GM12874 (cell line): Measurements from ENCODE around the gene FOCAD.
A peak's percentile ranks its signal among the peaks of the same experiment; 100 is the strongest.

Experiments used
- TF ChIP-seq, protein P1 (sequence below): IDR thresholded peaks from 2 replicates; pipeline ENCODE4 v1.5.1; 2011; ENCODE audit warnings: low read depth, mild to moderate bottlenecking, control low read depth, low read length, moderate library complexity; ENCODE audit not compliant: insufficient read depth

FOCAD gene

DNA sequence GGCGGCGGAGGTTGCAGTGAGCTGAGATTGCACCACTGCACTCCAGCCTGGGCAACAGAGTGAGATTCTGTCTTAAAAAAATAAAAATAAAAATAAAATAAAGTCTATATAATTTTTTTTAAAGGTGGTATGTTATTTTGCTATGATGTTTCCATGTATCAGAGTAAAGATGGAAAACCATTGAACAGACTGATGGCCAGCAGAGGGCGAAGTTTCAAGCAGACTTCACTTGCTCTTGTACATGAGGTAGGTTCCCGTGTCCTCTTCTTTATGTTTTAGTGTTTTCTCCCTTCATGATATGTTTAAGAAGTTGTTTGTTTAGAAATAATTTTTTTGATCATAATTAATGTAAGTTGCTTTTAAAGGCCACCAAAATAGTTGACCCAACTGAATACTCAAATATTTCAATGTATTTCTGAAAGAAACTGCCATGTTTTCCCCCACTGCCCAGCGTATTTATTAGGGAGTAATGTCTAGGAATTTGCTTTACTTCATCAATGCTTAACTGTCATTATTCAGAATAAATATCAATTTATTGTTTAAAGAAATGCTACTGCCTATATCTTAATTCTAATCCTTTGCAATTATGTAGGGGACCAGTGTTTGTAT is 201.0 kb downstream of the FOCAD start:
- TF ChIP-seq, protein P1, sequence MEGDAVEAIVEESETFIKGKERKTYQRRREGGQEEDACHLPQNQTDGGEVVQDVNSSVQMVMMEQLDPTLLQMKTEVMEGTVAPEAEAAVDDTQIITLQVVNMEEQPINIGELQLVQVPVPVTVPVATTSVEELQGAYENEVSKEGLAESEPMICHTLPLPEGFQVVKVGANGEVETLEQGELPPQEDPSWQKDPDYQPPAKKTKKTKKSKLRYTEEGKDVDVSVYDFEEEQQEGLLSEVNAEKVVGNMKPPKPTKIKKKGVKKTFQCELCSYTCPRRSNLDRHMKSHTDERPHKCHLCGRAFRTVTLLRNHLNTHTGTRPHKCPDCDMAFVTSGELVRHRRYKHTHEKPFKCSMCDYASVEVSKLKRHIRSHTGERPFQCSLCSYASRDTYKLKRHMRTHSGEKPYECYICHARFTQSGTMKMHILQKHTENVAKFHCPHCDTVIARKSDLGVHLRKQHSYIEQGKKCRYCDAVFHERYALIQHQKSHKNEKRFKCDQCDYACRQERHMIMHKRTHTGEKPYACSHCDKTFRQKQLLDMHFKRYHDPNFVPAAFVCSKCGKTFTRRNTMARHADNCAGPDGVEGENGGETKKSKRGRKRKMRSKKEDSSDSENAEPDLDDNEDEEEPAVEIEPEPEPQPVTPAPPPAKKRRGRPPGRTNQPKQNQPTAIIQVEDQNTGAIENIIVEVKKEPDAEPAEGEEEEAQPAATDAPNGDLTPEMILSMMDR, result peak; percentile 66

DNA sequence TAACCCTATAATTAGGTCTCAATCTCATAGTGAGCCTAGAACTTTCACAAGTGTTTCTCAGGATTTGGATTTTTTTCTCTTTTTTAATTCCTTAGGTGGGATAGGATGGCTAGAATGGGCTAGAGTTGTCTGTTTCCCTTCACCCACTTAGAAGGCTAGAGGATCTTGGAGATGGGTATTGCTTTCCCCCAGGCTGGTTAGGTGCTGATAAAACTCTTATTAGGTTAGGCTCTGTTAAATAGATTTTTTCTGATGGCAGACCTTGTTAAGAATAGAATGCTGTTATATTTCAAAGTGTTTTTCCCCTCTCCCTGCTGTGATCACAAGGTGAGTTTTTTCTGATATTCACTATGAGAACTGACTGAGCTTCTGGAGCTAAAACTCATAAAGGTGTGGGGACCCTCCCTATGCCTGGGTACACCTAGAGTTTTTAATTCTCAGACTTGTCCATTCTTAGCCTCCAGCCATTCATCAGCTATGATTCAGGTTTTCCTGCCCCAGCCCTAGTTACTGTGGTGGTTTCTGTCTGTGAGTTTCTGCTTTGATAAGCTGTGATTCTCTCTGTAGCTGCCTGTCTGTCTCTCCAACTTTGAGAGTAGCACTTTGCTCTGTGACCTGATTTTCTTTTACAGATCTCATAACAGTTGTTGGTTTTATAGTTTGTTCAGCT is 215.0 kb downstream of the FOCAD start:
- TF ChIP-seq, protein P1, result no peak

DNA sequence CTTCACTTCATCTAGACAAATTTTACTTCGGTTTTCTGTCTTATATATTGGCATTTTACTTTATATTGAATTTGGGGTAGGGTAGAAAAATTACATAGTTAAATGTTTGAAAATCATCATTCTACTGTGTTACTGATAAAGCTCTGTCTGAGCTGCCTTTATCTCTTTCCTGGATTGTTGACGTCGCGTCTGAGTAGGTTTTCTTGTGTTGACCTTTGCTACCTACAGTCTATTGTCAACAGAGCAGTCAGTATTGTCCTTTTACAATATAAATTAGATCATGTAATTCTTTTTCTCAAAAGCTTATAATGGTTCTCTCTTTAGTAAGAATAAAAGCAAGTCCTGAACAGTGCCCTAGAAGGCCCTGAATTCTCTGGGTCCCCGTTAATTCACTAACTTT is 219.2 kb downstream of the FOCAD start:
- TF ChIP-seq, protein P1, result no peak

DNA sequence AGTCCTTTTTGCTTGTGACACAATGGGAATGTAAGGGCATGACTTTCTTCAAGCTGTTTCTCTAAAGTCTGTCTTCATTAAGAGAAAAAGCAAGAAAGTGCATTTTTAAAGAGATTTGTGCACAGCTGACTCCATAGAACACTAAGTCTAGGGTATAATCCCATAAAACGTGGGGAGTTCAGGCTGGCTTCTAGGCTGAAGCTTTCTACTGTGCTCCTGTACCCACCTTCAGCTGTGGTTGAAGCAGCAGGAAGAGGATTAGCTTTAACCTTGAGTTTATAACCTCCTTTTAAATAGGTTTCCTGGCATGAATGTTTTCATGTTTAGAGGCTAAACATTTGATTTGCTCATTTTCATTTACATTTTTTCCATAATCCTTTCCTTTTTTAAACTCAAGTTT is 220.9 kb downstream of the FOCAD start:
- TF ChIP-seq, protein P1, result no peak

DNA sequence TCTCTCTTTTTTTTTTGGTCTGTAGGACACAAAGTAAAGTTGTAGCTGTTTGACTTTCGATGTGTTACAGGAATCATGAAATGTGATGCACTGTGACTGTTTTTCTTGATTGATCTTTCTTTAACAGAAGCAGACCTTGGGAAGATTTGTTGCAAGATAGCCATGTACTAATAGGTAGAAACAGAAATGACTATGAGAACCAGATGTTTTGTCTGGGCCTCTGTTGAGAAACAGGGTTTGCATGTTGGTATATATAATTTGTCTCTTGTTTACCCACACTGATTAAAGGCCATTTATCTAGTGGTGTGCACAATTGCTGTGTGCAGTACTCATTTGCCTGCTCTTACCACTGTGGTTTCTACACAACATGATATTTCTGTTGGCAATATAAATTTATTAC is 222.3 kb downstream of the FOCAD start:
- TF ChIP-seq, protein P1, result no peak

DNA sequence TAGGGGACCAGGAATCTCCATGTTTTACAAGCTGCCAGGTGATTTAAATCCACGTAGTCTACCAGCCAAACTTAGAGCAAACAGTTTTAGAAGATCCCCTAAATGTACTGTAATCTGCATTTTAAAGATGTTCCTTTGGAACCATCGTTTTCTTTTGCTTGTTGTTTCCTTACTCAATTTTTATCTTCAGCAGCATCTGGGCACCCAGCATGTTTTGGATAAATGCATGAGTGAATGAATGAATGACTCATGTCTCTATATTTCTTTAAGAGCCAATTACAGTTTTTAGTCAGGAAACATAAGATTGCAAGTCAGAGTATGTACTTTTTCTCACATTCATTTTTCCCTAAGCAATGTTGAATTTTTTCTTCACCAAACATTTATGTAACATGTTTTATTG is 224.4 kb downstream of the FOCAD start:
- TF ChIP-seq, protein P1, result no peak

DNA sequence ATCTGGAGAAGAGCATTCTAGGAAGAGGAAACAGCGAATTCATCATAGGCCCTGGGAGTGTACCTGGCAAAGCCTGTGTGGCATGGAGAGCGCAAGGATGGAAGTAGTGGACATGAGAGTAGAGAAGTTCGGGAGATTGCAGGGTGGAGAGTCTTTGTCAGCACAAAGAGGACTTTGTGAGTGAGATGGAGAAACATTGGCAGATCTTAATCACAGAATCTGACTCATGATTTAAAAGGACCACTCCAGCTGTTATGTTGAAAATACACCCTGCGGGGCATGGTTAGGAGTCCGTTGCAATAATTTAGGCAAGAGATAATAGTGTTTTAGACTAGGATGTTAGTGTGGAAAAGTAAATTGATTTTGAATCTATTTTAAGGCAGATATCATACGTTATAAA is 230.5 kb downstream of the FOCAD start:
- TF ChIP-seq, protein P1, result no peak
